K562 (cell line): Measurements from ENCODE around the gene ZNF277. TPM values are rescaled to one million over a fixed set of nuclear protein-coding genes. Genes with fewer than 3 reads are reported as not detected.

Experiments used
- ATAC-seq: fragments of 200-7000 bp; cut with Tn5 transposase; 3 replicates; pipeline ENCODE4 v1.9.1; 2020; ENCODE audit warnings: moderate library complexity
- BruUV-seq: library from RNA; stranded (reverse); fragments of 400-500 nt; replicated peaks from 2 replicates; lab custom pipeline; 2021; lab: Mats Ljungman, UMichigan
- CTCF ChIA-PET: fragments of 300-600 bp; formaldehyde crosslinking; extraction: SDS; loops from one replicate; lab custom pipeline; 2021; ENCODE audit warnings: low intra/inter-chr PET ratio; lab: Yijun Ruan, JAX
- POLR2A ChIA-PET: fragments of 300-600, 350-650 bp; sonication (Branson Sonifier 250); formaldehyde crosslinking; extraction: SDS; loops from one replicate; lab custom pipeline; 2021; ENCODE audit warnings: antibody characterized with exemption, inconsistent platforms; lab: Yijun Ruan, JAX
- DNase-seq, 4 experiments: peaks; one replicate each; pipeline versions ENCODE4 v3.0.0 to v3.0.0-alpha.2; 2011 to 2018; ENCODE audit warnings: low spot score in 3 of 4, mixed read lengths in 3 of 4; ENCODE audit errors: extremely low read depth in 1 of 4
- FAIRE-seq: peaks from 2 replicates; lab custom pipeline; 2011; peaks lifted over from hg19 to GRCh38; lab: Jason Lieb, UNC
- H2AFZ ChIP-seq: 2 replicates; pipeline ENCODE4 v1.6.0; 2011; ENCODE audit warnings: low read depth, low read length, control low read depth, inconsistent platforms
- H3K27ac ChIP-seq: fragments of 200-600 bp; 3 replicates; pipeline ENCODE4 v1.8.0; 2011; ENCODE audit warnings: low read depth, mild to moderate bottlenecking, control low read depth, inconsistent platforms, low read length, moderate library complexity, mixed read lengths; ENCODE audit errors: extremely low read depth
- H3K27me3 ChIP-seq, 2 experiments: fragments of 300-600 bp in 1 of 2; 2 replicates in 1 of 2; 3 replicates in 1 of 2; pipeline versions ENCODE4 v1.6.0 to v1.8.0; 2011; ENCODE audit warnings: inconsistent platforms in 2 of 2, low read length in 2 of 2, mild to moderate bottlenecking in 1 of 2, mixed read lengths in 1 of 2, moderate library complexity in 1 of 2; ENCODE audit not compliant: control insufficient read depth in 2 of 2, insufficient read depth in 2 of 2
- H3K36me3 ChIP-seq: fragments of 300-600 bp; 3 replicates; pipeline ENCODE4 v1.8.0; 2011; ENCODE audit warnings: mild to moderate bottlenecking, low read length, inconsistent platforms; ENCODE audit not compliant: control insufficient read depth, insufficient read depth
- H3K4me1 ChIP-seq, 2 experiments: fragments of 200-600 bp in 1 of 2; replicated peaks in 1 of 2; 2 replicates in 1 of 2; 3 replicates in 1 of 2; pipeline versions ENCODE4 v1.5.1 to v1.8.0; 2011; ENCODE audit warnings: inconsistent platforms in 2 of 2, low read length in 2 of 2, mild to moderate bottlenecking in 1 of 2, mixed read lengths in 1 of 2, moderate library complexity in 1 of 2; ENCODE audit not compliant: control insufficient read depth in 2 of 2, insufficient read depth in 2 of 2
- H3K4me2 ChIP-seq: 2 replicates; pipeline ENCODE4 v1.6.1; 2011; ENCODE audit warnings: low read length, control low read depth, inconsistent platforms, mixed read lengths; ENCODE audit not compliant: insufficient read depth
- H3K4me3 ChIP-seq: fragments of 200-600 bp; sonication (generic), shearing (Covaris generic); 2 replicates; pipeline ENCODE4 v1.5.1; 2016; ENCODE audit warnings: control low read depth, inconsistent platforms
- H3K79me2 ChIP-seq: fragments of 200-600 bp; 3 replicates; pipeline ENCODE4 v1.8.0; 2011; ENCODE audit warnings: low read length, inconsistent platforms; ENCODE audit not compliant: control insufficient read depth, insufficient read depth
- H3K9ac ChIP-seq, 2 experiments: 2 replicates each; pipeline versions ENCODE4 v1.6.0 to v1.6.1; 2011; ENCODE audit warnings: low read depth in 2 of 2, low read length in 2 of 2, control low read depth in 1 of 2, inconsistent platforms in 1 of 2, mild to moderate bottlenecking in 1 of 2, mixed read lengths in 1 of 2; ENCODE audit not compliant: insufficient read depth in 1 of 2
- H3K9me1 ChIP-seq: one replicate; pipeline ENCODE4 v1.6.0; 2011; ENCODE audit warnings: inconsistent platforms, mild to moderate bottlenecking, low read length, moderate library complexity; ENCODE audit not compliant: control insufficient read depth, insufficient read depth
- H3K9me3 ChIP-seq: replicated peaks from 2 replicates; pipeline ENCODE4 v1.5.1; 2011; ENCODE audit warnings: low read depth, low read length, inconsistent platforms; ENCODE audit not compliant: control insufficient read depth, insufficient read depth
- H4K20me1 ChIP-seq: replicated peaks from 2 replicates; pipeline ENCODE4 v1.6.1; 2011; ENCODE audit warnings: low read length, inconsistent platforms, mixed read lengths; ENCODE audit not compliant: control insufficient read depth, insufficient read depth
- ETS2 ChIP-seq: IDR thresholded peaks from 2 replicates; pipeline ENCODE4 v1.6.1; 2016; ENCODE audit warnings: borderline replicate concordance, missing genetic modification characterization, mild to moderate bottlenecking, moderate library complexity, missing compliant biosample characterization; ENCODE audit not compliant: poor library complexity, severe bottlenecking
- HDAC2 ChIP-seq: fragments of 450-650 bp; IDR thresholded peaks from 2 replicates; pipeline ENCODE4 v1.6.1; 2016; ENCODE audit warnings: mild to moderate bottlenecking
- MCM7 ChIP-seq, 2 experiments: fragments of 450-650 bp; IDR thresholded peaks; 2 replicates each; pipeline ENCODE4 v1.6.1; 2016 to 2018
- MYNN ChIP-seq, 2 experiments: sonication (generic); formaldehyde crosslinking in 1 of 2; IDR thresholded peaks; 2 replicates each; pipeline versions ENCODE4 v1.5.0 to v1.6.1; 2016 to 2020; ENCODE audit warnings: antibody characterized with exemption in 1 of 2, missing genetic modification reagents in 1 of 2
- RFX1 ChIP-seq: fragments of 450-650 bp; IDR thresholded peaks from 2 replicates; pipeline ENCODE4 v1.6.1; 2016; ENCODE audit warnings: mild to moderate bottlenecking, moderate library complexity
- SAFB ChIP-seq: fragments of 200-400 bp; formaldehyde crosslinking; IDR thresholded peaks from 2 replicates; pipeline ENCODE4 v1.6.1; 2017; ENCODE audit warnings: low read depth, low read length, borderline replicate concordance
- TFAM ChIP-seq: fragments of 250-450 bp; sonication (Bioruptor Pico); conservative IDR thresholded peaks from 2 replicates; pipeline ENCODE4 v1.5.0; 2021; ENCODE audit warnings: mild to moderate bottlenecking, moderate library complexity
- ZBTB33 ChIP-seq: sonication (generic); formaldehyde crosslinking; IDR thresholded peaks from 2 replicates; pipeline ENCODE4 v1.8.1; 2023; ENCODE audit warnings: mild to moderate bottlenecking, missing genetic modification reagents
- ZBTB5 ChIP-seq: fragments of 450-650 bp; IDR thresholded peaks from 2 replicates; pipeline ENCODE4 v1.6.1; 2017; ENCODE audit warnings: antibody characterized with exemption
- ZHX1 ChIP-seq: fragments of 150-350 bp; conservative IDR thresholded peaks from 2 replicates; pipeline ENCODE4 v1.6.1; 2014; ENCODE audit warnings: low read length
- ZNF277 ChIP-seq: fragments of 250-450 bp; sonication (Bioruptor Pico); IDR thresholded peaks from 2 replicates; pipeline ENCODE4 v1.8.0; 2022; ENCODE audit warnings: inconsistent platforms, mild to moderate bottlenecking, moderate library complexity, borderline replicate concordance
- ZNF551 ChIP-seq: fragments of 250-450 bp; sonication (Bioruptor Pico); IDR thresholded peaks from 2 replicates; pipeline ENCODE4 v1.5.0; 2021; ENCODE audit warnings: mild to moderate bottlenecking, moderate library complexity
- ZSCAN32 ChIP-seq: fragments of 450-650 bp; formaldehyde crosslinking; IDR thresholded peaks from 2 replicates; pipeline ENCODE4 v1.4.0; 2020; ENCODE audit warnings: mild to moderate bottlenecking, moderate library complexity
- WGBS: fragments of 100-300 bp; shearing (Covaris generic); methylation state at CpG from one replicate; pipeline ENCODE4 v1.1.6; 2016; ENCODE audit warnings: low coverage, mixed read lengths; ENCODE audit not compliant: insufficient coverage; ENCODE audit errors: missing lambda C conversion rate; 5-methylcytosine and 5-hydroxymethylcytosine counted together
- in situ Hi-C: fragments of 300-500 bp; cut with MboI; formaldehyde crosslinking; loops from 4 replicates; pipeline ENCODE4 v1.15.0; 2018; ENCODE audit warnings: inconsistent platforms, mixed read lengths
- intact Hi-C: fragments of 100-400 bp; cut with micrococcal nuclease; formaldehyde crosslinking; loops from 2 replicates; pipeline ENCODE4 v1.14.2; 2022
- polyA plus RNA-seq, 8 experiments: library from polyadenylated mRNA; depleted of rRNA in 4 of 8; stranded (reverse) in 5 of 8; unstranded in 3 of 8; fragments of >200 nt; fragmentation: Nextera tagmentation in 2 of 8; fragmentation: Illumina TruSeq in 1 of 8; extraction: Ambion mirVana in 2 of 8; extraction: Trizol in 1 of 8; gene quantifications; 2 replicates each; pipeline versions ENCODE4 v1.2.1 to v1.2.3, GENCODE V29; 2011 to 2014; ENCODE audit warnings: inconsistent platforms in 1 of 8, missing spikeins in 1 of 8
- total RNA-seq, 7 experiments: library from RNA; depleted of rRNA in 6 of 7; stranded (reverse); fragments of >200 nt in 6 of 7; fragmentation: Illumina TruSeq in 2 of 7; extraction: Trizol in 2 of 7; gene quantifications; 2 replicates each; pipeline versions ENCODE4 v1.2.1 to v1.2.3, GENCODE V29; 2011 to 2021; ENCODE audit warnings: low replicate concordance in 1 of 7

Gene ZNF277
- total and polyA plus RNA-seq, 9 of the 15 experiments (the other 6 are each of a cell fraction or from before 2014, with no cell fraction given) = 18.8 to 33.5 (median 27.7) TPM

- TF ChIP-seq ZBTB33 (CRISPR knock-in tag) = no peak
- TF ChIP-seq ZNF277 (CRISPR knock-in tag) = peak; percentile 91
Observed at GRCh38 chr7:112297681-112298080, 91.2 kb downstream of the ZNF277 start (continued).

- ChIA-PET POLR2A (no interaction called here), CTCF (no interaction called here)
- Histone ChIP-seq H4K20me1 (no peaks in the 10 kb centered on the region), H3K9ac (no peak overlapping the region), H3K4me1 (no peaks in the 10 kb centered on the region), H3K4me2 (no peak overlapping the region), H3K4me3 (no peak overlapping the region), H3K9me3 (no peaks in the 10 kb centered on the region), H3K27me3 (no peaks in the 10 kb centered on the region), H2AFZ (no peak overlapping the region), H3K9me1 (no peaks in the 10 kb centered on the region), H3K79me2 (no peaks in the 10 kb centered on the region), H3K27ac (no peak overlapping the region), H3K36me3 (no peaks in the 10 kb centered on the region)
- no peak for FAIRE-seq
- ATAC-seq = no peak
- DNase-seq = no peak
- intact Hi-C loops (no loop called here), in situ Hi-C loops (no loop called here)
- WGBS = 50% methylated on average over 4 of the region's 4 CpGs
- no TSS peak for BruUV-seq
- no peak for TF ChIP-seq MYNN (IDR thresholded peaks at IDR 0.05)
- no peak for TF ChIP-seq MYNN (CRISPR knock-in tag; IDR thresholded peaks at IDR 0.05)
- TF ChIP-seq ZBTB5 = no peak
- no peak for TF ChIP-seq TFAM (CRISPR knock-in tag)
- TF ChIP-seq ZHX1 = no peak
- TF ChIP-seq ZNF551 (CRISPR knock-in tag) = no peak
- TF ChIP-seq RFX1 = no peak
- TF ChIP-seq ZSCAN32 (CRISPR knock-in tag) = no peak
- no peak for TF ChIP-seq MCM7 (IDR thresholded peaks at IDR 0.05)
- TF ChIP-seq SAFB = no peak
- no peak for TF ChIP-seq HDAC2
- no peak for TF ChIP-seq ETS2
Observed at GRCh38 chr7:112298543-112299100, 92.1 kb downstream of the ZNF277 start.
